AG10803 (cell line): ENCODE measurements around the gene DEPDC1.
A peak's percentile ranks its signal among the peaks of the same experiment; 100 is the strongest.
"Not testable (repeated sequence)": the region's sequence is repeated elsewhere in the genome, so short reads cannot be mapped to it uniquely, and the experiment has no call there.

Experiments
- DNase-seq: peaks from one replicate; pipeline ENCODE4 v3.0.0; 2010; ENCODE audit warnings: low read depth
- H3K4me3 ChIP-seq: 2 replicates; pipeline ENCODE4 v1.5.1; 2011; ENCODE audit warnings: mild to moderate bottlenecking, low read length, control low read depth
- CTCF ChIP-seq: conservative IDR thresholded peaks from 2 replicates; pipeline ENCODE4 v1.5.1; 2011; ENCODE audit warnings: mild to moderate bottlenecking, low read length, control low read depth, inconsistent platforms

The DEPDC1 gene

DNA sequence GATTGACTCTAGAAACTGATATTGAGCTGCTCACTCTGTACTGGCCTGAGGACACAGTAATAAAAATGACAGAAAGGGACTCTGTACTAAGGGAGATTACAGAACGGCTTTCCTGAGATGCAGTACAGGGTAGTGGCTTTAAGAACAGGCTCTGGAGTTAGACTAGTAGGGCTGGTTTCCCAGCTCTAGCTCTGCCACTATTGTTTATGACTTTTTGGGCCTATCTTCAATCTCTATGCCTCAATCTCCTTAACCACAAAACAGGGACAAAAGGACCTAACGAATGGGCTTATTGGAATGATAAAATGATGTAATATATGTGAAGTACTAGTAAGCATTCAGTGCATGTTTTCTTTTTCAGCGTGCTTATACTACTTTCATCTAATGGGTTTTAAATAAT lies 1.4 kb downstream of the DEPDC1 start:
- no peak for TF ChIP-seq CTCF
- DNase-seq, result peak; percentile 25
- H3K4me3 ChIP-seq, result peak overlapping the region; percentile 95

GRCh38 chr1:68493193-68493592 lies 3.7 kb downstream of the DEPDC1 start:
- DNase-seq, result no peak
- H3K4me3 ChIP-seq, result no peak overlapping the region
- TF ChIP-seq CTCF, result no peak

- not testable (repeated sequence) for DNase-seq, H3K4me3 ChIP-seq
Measured at GRCh38 chr1:68492255-68492654, 4.6 kb downstream of the DEPDC1 start.

DNA sequence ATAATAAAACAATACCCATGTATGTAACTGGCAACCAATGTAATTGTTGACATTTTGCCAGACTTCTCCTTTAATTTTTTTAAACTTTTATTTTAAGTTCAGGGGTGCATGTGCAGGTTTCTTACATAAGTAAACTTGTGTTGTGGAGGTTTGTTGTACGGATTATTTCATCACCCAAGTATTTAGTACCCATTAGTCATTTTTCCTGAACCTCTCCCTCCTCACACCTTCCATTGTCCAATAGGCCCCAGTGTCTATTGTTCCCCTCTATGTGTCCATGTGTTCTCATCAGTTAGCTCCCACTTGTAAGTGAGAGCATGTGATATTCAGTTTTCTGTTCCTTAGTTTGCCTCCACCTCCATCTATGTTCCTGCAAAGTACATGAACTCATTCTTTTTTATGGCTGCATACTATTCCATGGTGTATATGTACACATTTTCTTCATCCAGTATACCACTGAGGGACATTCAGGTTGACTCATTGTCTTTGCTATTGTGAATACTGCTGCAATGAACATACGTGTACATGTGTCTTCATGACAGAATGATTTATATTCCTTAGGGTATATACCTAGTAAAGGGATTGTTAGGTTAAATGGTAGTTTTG lies 6.7 kb downstream of the DEPDC1 start:
- no peak overlapping the region for H3K4me3 ChIP-seq
- no peak for DNase-seq
- no peak for TF ChIP-seq CTCF

DNA sequence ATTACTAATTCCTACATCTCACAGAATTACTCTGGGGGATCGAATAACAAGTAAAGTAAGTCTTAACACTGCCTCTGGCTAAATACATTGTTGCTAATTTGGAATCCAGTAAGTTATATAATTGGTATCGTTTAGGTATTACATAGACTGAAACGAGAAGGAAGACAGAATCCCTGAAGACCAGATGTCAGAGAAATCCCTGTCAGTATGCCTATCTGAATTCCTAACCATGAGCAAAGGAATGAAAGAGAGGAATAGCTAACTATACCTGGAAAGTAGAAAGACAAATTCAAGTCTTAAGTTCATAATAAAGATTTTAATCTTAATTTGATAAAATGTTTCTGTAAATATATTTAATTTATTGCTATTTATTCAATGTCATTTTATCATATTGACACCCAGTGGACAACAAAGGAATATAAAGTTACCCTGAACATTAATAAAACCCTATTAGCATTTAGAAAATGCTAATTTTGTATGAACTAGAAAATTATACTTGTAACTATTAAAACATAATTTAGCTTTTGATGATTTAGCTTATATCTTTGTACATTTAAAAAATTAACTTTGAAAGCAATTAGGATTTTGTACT lies 11.4 kb downstream of the DEPDC1 start:
- TF ChIP-seq CTCF, result no peak; the same call in 1 of the 2 replicates
- DNase-seq, result no peak
- H3K4me3 ChIP-seq, result no peak overlapping the region

DNA sequence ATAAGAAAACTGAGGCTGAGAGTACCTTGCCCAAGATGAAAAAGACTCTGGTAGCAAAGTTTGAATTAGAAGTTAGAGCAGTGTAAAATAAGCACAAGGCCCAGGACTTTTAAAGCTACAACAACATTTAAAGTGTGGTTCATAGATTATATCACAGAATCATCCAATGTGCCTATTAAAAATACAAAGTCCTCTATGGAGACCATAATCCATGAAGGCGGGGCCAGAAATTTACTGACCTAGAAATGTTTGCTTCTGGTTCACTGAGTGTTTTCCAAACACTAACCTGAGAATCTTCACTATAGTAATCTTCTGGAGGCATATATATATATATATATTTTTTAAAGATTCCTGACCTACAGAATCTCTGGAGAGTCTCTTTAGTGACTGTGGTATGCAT lies 12.3 kb downstream of the DEPDC1 start:
- DNase-seq, result no peak
- no peak overlapping the region for H3K4me3 ChIP-seq
- no peak for TF ChIP-seq CTCF

- no peak overlapping the region for H3K4me3 ChIP-seq
- TF ChIP-seq CTCF, result no peak
- DNase-seq, result no peak
Measured at GRCh38 chr1:68481041-68481440, 15.8 kb downstream of the DEPDC1 start.

GRCh38 chr1:68479501-68479900 lies 17.4 kb downstream of the DEPDC1 start:
- no peak overlapping the region for H3K4me3 ChIP-seq
- TF ChIP-seq CTCF, result no peak
- no peak for DNase-seq
